Fibroblast of lung (primary cell): ENCODE results near the gene RABGAP1L.

Experiments used
- EZH2 ChIP-seq: IDR thresholded peaks from 2 replicates; pipeline ENCODE4 v1.5.1; 2012; ENCODE audit warnings: low read length, control low read depth, mild to moderate bottlenecking; ENCODE audit errors: missing control alignments
- TF ChIP-seq, protein P1 (sequence below), 2 donors: IDR thresholded peaks in 1 of 2; conservative IDR thresholded peaks in 1 of 2; 1 replicate in 1 of 2; 2 replicates in 1 of 2; pipeline ENCODE4 v1.5.1; 2011 to 2012; ENCODE audit warnings: low read length in 2 of 2, control low read depth in 1 of 2, inconsistent platforms in 1 of 2, low read depth in 1 of 2, mild to moderate bottlenecking in 1 of 2

DNA sequence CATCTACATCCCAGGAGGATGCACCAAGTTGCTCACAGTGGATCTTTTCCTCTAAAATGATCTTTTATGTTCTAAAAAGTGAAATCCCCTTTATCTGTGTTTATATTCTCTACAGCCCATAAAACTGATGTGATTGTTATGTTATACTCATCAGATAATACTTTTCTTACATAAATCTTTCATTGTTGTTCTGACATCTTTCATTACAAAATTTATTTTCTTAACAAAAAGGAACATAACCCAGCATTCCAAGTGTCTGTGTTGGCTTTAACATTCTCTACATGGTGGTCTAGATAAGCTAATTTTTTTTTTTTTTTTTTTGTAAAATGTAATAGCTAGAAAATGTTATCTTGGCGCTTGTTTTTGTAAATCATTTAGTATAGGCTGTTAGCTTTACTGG lies 832.2 kb downstream of the RABGAP1L start:
- TF ChIP-seq, protein P1, sequence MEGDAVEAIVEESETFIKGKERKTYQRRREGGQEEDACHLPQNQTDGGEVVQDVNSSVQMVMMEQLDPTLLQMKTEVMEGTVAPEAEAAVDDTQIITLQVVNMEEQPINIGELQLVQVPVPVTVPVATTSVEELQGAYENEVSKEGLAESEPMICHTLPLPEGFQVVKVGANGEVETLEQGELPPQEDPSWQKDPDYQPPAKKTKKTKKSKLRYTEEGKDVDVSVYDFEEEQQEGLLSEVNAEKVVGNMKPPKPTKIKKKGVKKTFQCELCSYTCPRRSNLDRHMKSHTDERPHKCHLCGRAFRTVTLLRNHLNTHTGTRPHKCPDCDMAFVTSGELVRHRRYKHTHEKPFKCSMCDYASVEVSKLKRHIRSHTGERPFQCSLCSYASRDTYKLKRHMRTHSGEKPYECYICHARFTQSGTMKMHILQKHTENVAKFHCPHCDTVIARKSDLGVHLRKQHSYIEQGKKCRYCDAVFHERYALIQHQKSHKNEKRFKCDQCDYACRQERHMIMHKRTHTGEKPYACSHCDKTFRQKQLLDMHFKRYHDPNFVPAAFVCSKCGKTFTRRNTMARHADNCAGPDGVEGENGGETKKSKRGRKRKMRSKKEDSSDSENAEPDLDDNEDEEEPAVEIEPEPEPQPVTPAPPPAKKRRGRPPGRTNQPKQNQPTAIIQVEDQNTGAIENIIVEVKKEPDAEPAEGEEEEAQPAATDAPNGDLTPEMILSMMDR (conservative IDR thresholded peaks at IDR 0.05 in 1 of 2, IDR thresholded peaks at IDR 0.05 in 1 of 2; ENCODE audit: low read depth in 1 of 2, low read length in 2 of 2) = no peak
- no peak for TF ChIP-seq EZH2
